HG02885 (cell line): Measurements from ENCODE around the gene CROCC2.
"Not testable (repeated sequence)": the region's sequence is repeated elsewhere in the genome, so short reads cannot be mapped to it uniquely, and the experiment has no call there.

Experiments used
- ATAC-seq: cut with Tn5 transposase; IDR thresholded peaks from one replicate; pipeline ENCODE4 v1.9.1; 2021; ENCODE audit warnings: mild to moderate bottlenecking; ENCODE audit not compliant: unreplicated experiment, poor library complexity

The CROCC2 gene

GRCh38 chr2:240963868-240964703 is 58.0 kb downstream of the CROCC2 start:
- no peak for ATAC-seq

- no peak for ATAC-seq
Measured at GRCh38 chr2:240964704-240965295, 58.7 kb downstream of the CROCC2 start.

DNA sequence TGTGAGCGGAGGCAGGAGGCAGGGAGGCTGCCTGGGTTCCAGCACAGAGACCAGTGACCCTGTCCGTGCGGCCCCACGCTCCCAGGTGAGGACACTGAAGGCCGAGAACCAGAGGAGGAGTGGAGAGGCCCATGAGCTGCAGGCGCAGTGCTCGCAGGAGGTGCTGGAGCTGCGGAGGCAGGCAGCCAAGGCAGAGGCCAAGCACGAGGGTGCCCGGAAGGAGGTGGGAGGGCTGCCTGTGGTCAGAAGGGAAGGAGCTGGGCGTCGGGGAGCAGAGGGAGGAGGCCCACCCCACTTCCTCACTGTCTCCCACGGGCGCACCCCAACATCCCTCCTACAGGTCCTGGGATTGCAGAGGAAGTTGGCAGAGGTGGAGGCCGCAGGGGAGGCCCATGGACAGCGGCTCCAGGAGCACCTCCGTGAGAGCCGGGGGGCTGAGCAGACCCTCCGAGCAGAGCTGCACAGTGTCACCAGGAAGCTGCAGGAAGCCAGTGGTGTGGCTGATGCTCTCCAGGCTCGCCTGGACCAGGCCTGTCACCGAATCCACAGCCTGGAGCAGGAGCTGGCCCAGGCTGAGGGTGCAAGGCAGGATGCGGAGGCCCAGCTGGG is 59.3 kb downstream of the CROCC2 start:
- no peak for ATAC-seq

- ATAC-seq: no peak
Measured at GRCh38 chr2:240965905-240966456, 59.8 kb downstream of the CROCC2 start.

DNA sequence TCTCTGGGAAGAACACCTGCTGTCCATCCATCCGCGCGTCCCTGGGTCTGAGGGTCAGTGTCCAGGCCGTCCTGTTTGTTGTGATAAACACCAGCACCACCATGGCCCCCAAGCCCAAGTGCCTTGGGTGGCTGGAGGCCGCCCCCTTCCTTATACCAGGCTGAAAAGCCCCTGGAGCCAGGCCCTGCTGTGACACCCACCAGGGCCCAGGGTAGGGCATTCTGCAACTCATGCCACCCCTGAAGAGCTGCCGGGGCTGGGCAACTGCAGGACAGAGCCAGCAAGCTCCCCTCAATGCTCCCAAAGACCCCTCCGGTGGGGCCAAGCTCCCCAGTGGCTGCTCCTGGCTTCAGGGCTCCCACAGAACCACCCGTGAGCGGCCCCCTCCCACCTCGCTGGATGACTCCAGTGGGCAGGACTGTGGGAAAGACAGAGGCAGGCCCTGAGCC is 60.3 kb downstream of the CROCC2 start:
- ATAC-seq: no peak

- ATAC-seq: no peak
Measured at GRCh38 chr2:240966906-240967680, 61.0 kb downstream of the CROCC2 start.

- ATAC-seq: no peak
Measured at GRCh38 chr2:240967681-240968621, 61.8 kb downstream of the CROCC2 start.

DNA sequence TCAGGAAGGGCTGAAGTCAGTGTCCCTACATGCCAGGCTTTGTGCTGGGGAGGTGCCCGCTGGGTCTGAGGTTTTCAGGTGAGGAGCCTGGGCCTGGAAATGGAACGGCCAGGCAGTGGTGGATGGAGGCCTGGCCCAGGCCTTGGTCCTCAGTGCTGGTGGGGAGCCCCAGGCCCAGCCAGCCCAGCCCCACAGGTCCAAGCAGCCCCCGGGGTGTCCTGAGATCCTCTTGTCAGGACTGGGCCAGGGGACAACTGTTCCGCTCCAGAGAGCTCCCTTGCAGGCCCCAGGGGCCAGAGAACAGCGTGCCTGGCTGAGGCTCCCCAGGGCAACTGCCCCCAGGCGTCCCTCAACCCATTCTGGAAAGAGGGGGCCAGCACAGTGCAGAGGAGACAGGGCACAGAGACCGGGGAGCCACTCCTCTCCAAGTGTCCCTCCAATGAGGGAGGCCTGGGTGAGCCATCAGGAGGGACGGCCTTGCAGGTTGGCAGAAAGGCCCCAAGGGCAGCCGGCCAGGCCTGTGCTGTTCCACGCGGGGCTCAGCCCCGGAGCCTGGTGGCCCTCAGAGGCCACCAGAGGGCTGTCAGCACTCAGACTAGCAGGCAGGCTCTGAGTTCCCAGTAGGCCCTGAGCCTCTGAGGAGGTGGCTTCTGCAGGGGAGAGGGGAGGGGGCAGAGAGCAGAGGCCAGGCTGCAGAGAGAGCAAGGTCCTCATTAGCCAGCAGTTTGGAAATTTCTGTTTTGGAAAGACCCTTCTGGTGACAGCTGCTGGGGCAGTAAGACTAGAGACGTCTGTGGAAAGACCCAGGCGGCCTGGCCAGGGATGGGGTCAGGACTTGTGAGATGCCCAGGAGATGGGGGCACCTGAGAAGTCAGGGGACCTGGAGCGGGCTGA is 62.8 kb downstream of the CROCC2 start:
- ATAC-seq: no peak

DNA sequence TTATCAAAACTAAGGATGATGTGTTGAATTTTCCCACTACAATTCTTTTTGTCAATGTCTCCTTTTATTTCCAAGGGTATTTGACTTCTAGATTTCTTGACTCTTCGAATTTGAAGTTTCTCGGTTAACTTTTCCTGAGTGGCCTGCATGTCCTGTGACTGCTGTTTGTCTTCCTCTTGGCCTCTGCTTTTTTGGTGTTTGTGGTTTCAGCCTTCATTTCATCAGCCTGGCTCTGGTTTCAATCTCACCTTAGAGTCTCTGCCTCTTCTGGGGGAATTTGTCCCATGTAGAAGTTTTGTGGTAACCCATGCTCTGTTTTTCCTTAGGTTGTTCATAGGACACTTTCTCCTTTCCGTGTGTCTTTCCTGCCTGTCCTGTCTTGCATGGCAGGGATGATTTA is 64.0 kb downstream of the CROCC2 start:
- ATAC-seq: no peak

DNA sequence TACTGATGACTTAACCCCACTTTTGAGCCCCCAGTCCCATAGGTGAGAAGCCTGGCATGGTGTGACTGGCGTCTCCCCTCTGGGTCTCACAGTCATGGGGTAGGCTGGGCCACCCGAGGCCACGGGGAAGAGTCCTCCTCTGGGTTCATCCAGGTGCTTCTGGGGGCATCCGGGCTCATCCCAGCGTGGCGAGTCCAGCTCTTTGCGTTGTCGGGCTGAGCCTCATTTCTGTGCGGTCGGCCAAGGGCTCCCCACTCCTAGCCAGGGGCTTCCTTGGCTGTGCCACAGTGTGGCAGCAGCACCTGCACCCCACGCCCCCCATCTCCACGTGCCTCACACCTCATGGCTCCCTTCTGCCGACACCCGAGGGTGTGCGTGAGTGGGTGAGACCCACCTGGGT is 64.7 kb downstream of the CROCC2 start:
- no peak for ATAC-seq

- ATAC-seq: no peak
Measured at GRCh38 chr2:240972201-240972600, 66.1 kb downstream of the CROCC2 start.

DNA sequence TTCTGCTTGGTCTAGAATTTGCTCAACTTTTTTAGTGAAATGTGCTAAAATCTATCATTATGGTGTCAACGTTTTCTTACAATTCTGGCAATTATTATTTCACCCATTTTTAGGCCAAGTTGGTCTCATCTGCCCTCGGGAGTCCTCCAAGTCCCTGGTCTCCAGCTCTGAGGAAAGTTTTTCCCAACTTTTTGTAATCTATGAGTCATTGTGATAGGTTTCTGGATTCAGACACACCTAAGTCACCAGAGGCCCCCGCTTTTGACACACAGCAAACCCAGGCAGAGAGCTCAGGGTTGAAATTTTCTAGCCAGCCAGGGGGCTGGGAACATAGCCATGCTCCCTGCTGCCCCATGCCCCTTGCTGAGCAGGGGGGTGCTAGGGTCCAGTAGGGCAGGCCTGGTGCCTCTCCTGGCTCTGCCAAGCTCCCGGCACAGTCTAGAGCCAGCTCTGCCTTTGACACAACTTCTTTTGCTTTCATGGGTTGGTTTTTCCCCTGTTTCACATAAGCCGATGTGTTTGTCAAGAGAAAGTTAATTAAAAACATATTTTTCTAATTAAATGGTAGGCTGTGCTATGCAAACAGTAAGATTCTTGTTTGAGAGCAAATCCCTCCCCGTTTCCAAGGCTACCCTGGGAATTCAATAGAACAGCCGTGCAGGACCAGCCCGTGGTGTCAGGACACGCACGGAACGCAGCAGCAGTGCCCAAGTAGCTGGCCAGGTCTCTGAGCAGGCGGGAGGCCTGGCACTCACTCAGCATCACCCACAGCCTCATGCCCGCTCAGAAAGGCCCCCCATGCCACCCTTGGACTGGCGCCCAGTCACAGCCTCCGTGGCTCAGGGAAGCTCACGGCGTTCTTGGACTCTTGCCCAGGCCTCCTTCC is 66.7 kb downstream of the CROCC2 start:
- ATAC-seq: no peak

GRCh38 chr2:240974771-240975572 is 68.8 kb downstream of the CROCC2 start:
- ATAC-seq: no peak

DNA sequence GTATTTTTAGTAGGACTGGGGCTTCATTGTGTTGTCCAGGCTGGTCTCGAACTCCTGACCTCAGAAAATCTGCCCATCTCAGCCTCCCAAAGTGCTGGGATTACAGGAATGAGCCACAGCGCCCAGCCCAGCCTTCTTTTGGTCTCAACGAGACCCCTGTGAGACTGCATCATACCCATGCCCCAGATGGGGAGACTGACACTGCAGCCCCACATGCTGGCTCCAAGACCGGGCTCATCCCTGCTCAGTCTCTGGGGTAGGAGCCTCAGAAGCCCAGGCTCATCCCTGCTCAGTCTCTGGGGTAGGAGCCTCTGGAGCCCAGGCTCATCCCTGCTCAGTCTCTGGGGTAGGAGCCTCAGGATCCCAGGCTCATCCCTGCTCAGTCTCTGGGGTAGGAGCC is 69.8 kb downstream of the CROCC2 start:
- ATAC-seq: not testable (repeated sequence)

- ATAC-seq: no peak
Measured at GRCh38 chr2:240981280-240981679, 75.1 kb downstream of the CROCC2 start.
